NCI-H128 (cell line): ENCODE results near the gene CCDC146.

Experiments used
- DNase-seq: peaks from one replicate; lab custom pipeline; 2025; ENCODE audit not compliant: unreplicated experiment; lab: John Stamatoyannopoulos, UW

CCDC146 gene

DNA sequence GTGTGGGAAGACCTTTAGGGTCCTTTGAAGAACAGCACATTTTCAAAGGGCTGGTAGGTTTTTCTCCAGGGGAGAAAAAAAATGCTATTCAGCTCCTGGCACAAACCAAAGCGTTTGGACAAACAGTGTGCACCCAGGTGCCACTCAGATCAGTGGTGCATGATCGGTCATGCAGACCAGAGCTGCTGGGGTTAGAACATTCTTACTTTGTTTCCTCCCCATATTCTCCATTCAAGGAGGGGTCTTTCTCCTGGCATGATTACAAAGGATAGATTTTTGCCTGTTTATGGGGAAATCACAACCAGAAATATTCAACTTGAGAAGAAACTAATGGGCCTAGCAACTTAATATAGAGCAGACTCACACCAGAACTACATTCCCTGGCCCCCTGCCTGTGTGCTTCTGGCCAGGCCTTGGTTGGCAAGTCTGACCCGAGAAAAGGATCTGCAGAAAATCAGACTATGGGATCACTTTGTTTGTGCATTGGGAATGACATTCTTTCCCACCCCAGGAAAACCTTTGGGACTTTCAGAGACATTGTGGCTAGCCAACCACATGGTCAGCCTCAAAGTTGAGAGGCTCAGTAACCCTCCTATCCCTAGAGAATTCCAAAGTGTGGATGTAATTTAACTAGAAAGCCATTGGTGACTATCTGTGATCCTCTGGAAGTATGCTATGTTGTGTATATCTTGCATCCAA is 159.5 kb downstream of the CCDC146 start:
- no peak for DNase-seq

DNA sequence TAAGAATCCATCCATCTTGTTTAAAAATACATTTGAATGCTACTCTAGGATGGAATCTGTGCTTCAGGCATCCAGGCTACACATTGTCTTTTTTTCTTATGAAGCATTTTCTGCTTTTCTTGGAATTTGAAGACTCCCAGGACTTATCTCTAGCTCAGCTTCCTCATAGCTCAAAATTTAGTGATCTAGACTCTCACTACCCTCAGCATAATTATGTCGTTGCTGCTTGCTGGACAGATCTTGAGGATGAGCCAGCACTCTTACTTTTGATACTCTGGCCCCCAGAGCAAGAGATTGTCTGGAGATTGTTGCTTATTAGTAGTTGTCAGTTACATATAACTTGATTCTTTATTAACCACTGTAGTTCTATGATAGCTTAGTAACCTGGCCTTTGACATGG is 160.5 kb downstream of the CCDC146 start:
- DNase-seq = no peak

DNA sequence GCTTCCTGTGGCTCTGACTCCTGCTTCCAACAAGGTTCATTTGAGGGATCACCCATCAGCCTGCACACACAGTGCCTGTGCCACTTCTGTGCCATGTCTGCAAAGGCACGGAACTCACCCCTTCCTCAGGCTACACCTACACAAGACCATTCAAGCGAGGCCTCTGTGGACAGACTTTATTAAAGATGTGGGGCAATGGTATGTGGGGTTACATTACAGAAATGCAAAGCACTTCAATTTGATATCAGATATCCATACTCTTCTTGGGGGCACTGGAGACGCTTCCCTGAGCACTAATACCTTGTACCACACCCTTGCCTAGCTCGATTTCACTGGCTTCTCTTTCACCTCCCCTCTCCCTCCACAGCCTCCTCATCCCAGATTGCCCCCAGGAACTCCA is 161.6 kb downstream of the CCDC146 start:
- no peak for DNase-seq

DNA sequence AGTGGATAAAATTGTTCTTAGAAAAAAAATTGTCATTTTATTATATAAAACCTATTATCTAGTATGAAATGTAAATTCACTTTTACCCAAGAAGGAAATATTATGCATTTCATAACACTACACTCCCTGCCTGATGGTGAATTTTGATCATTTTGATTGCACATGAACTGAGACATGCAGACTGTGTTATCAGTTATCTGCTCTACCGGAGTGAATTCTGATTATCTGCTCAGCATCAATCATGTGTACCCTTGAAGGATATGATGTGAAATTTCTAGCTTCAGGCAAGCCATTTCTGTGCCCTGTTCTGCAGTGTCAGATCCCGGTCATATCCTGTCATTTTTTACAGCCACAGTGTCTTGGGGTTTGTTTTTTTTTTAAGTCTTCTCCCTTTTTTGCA is 162.2 kb downstream of the CCDC146 start:
- DNase-seq = no peak

DNA sequence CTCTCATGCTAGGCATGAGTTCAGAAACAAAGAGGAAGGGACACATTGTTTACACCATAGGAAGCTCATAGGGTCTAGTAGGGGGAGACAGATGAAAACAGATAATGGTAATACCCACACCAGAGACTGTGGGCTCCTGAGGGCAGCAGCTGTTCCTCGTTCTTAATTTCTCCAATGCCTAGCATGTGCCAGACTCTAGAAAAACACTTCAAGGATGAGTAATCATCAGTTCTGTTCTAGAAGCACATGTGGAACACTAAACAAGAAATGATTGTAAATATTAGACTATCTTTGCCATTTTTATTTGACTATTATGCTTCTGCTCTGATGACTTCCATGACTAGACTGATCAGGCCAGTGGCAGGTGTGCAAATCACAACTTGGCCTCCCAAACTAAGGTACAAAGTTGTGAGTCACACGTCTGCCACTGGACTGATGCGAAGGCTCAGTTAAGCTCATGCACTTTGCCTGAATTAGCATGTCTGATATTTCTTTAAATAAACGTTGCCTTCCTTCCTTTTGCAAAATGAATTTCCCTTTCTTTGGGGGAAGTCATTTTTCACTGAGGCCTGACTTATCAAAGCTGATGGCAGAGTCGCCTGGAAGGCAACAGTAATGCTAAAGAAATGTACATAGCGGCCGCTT is 166.4 kb downstream of the CCDC146 start:
- no peak for DNase-seq

DNA sequence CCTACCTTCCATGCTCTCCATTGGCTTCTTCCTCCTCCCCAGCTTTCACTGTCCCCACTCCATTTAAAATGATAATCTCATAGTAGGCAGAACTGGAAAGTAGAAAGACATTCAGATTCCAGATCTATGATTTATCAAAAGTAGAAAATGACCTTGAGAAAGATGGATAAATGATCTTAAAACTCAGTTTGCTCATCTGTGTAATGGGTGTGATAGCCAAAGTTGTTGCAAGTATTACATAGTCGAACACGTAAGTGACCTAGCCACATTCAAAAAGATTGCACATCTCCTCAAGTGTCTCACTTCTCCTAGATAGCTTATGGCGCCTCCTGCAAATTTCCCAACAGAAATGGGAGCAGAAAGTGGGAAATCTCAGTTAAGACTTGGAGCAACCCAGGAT is 167.0 kb downstream of the CCDC146 start:
- DNase-seq = no peak

DNA sequence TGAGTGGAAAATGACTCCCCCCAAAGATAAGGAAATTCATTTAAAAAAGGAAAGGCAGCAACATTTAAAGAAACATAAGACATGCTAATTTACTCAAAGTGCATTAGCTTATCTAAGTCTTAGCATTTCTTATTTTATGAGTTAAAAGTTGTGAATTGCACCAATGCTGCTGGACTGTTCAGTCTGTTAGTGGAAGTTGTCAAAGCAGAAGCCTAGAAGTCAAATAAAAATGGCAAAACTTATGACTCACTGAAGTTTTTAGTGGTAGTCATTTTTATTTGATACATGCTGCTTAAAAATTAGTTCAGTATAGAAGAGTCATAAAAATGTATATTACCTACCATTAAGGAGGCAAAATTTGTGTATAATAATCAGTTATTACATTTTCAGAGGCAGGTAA is 168.0 kb downstream of the CCDC146 start:
- no peak for DNase-seq

DNA sequence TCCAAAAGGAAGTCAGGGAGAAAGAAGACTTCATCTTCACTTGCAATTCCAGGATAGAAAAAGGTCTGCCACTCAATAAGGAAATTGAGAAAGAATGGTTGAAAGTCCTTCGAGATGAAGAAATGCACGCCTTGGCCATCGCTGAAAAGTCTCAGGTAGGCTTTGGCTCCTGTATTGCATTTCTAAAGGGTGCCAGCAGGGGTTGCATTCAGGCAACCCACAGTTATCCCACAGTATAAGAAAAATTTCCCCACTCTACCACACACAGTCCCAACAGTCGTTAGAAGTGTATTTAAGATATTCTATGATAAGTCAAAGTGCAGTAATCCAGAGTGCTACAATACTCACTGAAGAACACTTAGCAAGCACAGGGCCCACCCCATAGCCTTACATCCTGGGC is 170.6 kb downstream of the CCDC146 start:
- no peak for DNase-seq

DNA sequence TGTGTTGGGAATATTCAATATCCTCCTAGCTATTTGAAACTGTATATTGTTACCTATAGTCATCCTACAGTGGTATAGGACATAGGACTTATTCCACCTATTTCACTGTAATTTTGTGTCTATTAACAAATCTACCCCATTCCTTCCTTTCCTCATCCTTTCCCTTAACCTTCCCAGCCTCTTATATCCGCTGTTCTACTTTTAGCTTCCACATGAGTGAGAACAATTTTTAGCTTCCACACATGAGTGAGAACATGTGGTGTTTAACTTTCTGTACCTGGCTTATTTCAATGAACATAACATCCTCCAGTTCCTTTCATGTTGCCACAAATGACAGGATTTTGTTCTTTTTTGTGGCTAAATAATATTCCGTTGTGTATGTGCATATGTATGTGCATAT is 173.1 kb downstream of the CCDC146 start:
- DNase-seq = no peak

DNA sequence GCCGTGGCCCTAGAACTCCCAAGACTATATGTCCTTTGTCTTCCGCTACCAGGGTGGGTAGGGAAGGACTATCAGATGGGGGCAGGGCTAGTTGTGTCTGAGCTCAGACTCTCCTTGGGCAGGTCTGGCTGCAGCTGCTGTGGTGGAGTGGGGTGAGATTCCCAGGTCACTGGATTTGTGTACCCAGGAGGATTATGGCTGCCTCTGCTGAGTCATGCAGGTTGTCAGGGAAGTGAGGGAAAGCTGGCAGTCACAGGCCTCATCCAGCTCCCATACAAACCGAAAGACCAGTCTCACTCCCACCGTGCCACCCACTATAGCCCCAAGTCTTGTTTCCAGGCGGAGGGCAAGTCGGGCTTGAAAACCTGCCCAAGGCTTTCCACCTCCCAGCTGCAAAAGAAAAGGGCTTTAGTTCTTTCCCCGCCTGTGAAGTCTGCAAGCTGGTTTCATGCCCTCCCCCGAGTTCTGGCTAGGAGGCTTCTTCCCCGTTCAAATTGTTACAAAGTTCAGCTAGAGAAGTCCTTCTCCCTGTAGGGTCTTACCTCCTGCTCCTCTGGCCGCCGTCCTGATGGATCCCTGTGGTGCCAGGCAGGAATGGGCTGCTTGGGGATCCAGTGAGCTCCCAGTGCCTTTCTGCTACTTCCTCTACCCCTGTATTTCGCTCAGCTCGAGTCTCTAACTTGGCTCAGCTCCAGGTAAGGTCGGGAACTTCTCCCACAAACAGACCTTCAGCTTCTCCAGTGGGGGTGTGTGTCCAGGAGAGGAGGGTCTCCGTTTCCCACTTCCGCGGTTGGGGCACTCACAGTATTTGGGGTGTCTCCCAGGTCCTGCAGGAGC is 184.0 kb downstream of the CCDC146 start:
- no peak for DNase-seq

DNA sequence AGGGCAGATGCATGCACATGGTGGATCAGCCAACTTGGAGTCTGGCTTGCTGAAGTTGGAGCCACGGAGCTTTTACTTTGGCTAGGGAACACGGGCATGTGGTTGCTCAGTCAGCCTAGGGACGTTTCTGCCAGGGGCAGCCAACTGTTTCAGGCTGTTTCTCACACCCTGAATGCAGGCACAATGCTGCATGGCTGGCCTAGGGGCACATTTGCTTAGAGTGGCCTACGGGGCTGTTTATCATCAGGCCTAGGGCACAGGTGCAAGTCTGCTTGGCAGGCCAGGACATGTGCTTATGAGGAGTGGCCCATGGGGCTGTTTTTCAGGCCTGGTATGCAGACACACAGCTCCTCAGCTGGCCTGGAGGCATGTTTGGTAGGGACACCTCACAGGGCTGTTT is 186.4 kb downstream of the CCDC146 start:
- DNase-seq = no peak

DNA sequence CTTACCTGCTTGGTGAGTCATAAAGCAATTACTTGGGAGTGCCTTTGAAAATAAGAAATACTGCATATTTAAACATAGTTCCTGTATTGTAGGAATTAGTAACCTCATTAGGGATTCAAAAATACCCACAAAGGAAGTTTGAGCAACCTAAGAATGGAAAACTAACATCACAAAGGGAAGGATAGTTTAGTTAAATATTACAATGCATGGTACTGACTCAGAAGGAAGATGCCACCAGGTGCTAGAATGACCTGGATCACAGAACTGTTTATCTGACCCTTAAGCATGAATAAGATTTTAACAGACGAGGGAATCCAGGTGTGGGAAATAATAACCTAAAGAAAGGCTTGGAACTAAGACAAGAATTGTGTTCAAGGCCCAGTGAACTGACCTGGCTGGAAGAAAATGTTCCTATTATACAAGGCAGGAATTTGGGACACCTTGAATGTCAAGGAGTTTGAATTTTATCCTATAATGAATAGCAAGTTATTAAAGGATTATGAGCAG is 187.4 kb downstream of the CCDC146 start:
- DNase-seq = no peak

DNA sequence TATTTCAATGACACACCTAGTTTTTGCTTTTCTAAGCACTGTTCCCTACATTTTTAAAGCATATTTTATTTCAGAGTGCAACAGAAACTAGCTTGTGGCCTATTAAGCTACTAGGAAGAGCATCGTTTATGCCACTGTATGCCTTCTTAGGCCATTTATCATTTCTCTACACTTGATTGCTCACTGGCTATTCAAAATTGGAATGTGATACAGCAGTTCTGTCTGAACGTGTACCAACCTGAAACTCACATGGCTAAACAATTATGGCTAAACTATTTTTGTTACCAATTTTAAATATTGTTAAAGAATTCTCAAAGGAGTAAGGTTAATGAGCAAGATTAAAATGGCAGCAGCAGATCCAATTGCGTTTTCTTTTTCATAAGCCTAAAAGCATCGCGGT is 188.6 kb downstream of the CCDC146 start:
- peak; percentile 62 for DNase-seq

DNA sequence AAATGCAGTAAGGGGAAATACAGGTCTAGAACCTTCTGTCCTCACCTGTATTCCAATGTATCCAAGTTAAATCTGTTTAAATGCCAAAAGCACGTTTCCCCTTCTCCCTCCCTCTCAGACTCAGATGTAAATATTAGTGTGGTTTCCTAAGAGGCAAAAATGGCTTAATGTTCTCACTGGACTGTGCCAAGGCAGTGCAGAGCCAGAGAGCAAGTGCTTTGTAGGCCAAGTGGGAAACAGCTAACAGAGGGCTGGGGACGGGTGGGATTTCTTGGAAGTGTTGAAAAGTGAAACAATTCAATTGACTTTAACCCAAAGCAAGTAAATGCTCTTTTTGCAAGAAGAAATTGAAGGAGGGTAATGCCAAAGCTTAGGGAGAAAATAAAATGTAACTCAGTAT is 190.7 kb downstream of the CCDC146 start:
- DNase-seq = no peak

DNA sequence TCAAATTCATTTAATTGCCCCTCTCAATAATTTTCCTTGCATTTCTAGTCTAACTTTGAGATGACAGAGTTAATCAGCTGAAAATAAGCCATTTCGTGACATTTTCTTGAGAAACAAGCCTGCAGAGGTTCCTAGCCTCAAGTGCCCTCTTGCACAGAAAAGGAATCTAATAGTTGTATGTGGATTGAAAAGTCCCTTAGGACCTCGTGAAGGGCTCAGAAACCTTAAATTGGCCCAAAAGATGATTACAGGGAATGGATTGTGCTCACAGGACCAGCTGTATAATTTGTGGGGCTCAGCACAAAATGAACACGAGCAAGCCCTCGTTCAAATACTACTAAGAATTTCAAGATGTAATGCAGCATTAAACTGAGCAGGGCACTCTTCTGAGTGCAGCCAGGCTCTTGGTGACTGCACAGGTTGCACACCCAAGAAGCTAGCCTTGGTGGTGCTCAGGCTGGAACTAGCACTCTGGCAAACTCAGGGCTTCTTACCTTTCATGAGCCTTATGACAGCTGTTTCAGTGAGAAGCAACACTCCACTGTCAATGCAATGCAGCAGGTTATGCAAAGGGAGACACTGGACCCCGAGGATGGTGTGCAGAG is 191.6 kb downstream of the CCDC146 start:
- DNase-seq = no peak

DNA sequence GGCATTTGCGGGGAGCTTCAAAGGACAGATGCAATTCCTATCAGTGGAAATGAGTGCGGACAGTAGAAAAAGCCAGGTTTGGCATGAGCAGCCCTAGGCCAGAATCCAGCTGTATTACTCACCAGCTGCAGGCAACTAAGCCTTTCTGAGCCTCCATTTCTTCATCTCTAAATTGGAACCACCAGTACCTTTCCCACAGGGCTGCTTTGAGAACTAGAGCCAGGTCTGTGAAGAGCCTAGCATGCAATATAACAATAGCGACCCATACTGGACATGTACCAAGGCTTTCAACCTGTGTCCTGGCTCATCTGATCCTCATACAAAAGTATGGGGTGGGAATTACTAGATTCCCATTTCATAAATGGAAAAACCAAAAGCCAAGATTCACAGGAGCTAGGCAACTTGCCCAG is 192.8 kb downstream of the CCDC146 start:
- DNase-seq = no peak

DNA sequence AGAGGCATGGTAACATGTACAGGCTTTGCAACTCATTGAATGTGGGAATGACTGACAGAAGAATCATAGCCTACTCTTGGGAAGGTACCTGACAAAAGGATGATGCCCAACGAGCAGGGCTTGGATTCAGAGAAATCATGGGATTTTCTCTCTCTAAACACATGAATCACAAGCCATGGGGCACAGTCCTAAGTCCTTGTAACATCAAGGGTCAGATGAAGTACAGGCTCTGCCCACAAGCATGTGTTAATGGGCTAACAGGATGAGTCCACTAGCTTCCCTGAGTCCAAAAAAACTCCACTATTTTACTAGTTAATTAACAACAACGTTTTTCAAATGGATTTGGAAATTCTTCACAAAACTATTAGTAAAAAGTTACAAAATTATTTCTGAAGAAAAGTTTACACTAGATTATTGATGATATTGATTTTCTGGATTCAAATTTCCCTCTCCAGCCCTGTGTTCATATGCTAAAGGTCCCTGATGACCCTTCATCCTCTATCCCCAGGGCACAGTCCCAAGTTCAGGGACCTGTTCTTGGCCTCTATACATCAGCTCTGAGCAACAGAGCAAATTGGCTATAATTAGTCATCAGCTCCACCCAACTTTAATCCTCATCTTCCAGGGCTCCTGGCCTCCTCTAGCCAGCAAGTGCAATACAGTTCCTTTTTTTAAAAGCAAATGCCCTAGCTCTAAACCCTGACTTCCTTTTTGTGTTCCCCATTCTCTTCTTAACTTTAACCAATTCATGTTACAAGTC is 194.0 kb downstream of the CCDC146 start:
- no peak for DNase-seq

DNA sequence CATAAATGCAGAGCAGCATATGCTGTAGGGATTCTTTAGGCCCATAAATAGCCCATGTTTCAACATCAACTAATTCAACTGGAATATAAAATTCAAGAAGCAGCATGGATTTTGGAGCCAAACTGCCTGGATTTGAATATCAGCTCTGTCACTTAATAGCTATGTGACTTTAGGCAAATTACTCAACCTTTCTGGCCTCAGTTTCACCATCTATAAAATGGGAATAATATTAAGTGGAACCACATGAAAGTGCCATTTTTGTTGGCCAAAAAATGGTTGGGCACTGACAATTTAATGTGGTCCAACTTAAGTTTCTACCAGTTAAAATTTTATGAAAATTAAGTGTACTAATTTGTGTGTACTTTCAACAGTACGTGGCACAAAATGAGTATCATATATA is 195.6 kb downstream of the CCDC146 start:
- no peak for DNase-seq

DNA sequence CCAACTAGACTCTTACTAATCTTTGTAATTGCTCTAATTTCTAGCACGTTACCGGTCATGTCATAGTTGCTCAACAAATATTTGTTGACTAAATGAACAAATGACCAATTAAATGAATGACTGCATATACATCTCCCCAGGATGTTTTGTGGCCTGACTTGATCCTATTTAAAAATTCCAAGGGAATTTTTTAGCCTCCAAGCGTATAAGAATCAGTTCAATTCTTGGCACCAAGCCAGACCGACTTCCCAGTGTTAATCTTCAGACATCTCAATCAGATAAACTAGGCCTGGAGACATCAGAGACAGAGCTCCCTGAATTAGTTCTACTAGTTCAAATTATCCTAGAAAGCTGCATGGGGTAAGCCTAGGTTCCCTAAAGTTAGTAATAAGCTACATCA is 197.7 kb downstream of the CCDC146 start:
- DNase-seq = no peak

DNA sequence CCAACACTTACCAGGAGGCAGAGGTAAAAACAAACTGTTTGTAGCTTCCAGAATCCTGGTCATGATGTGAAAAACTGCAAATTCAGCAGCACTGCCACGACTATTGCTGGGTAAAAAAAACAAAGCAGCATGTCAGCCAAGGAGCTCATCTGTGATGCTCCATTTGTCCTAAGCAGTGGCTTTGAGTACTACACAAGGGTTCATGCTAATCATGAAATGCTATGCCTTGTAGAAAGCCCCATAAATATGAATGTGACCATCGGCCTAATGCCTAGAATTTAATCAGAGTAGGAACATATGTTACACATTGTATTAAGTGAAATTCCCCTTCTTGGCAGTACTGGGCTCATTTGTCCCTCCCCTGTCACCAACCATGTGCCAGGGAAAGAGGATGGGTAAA is 198.3 kb downstream of the CCDC146 start:
- DNase-seq = no peak

DNA sequence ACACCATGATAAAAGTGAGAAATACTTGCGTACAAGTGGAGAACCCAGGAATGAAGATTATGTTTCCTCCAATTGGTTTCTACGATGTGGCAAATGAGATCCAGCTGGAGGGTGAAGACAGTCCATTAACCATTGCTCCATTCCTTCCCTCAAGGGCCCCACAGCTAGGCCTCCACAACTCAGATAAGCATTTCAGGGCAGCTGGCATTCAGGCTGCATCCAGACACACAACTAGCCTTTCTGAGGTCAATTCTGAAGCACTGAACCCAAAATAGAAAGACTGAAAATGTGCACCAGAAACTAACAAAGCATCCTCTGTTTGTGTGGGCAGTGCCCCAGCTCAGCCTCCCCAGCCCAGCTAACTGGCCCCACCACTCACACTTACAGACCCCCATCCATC is 198.9 kb downstream of the CCDC146 start:
- no peak for DNase-seq
